Fibroblast of mammary gland (primary cell): ENCODE data around the gene FHAD1.

Experiments
- DNase-seq: peaks from one replicate; pipeline ENCODE4 v3.0.0-alpha.2; 2010; ENCODE audit warnings: low read depth
- H3K4me3 ChIP-seq: 2 replicates; pipeline ENCODE4 v1.5.1; 2011; ENCODE audit warnings: low read depth, mild to moderate bottlenecking, low read length, moderate library complexity; ENCODE audit not compliant: control insufficient read depth
- TF ChIP-seq, protein P1 (sequence below): conservative IDR thresholded peaks from 2 replicates; pipeline ENCODE4 v1.5.1; 2011; ENCODE audit warnings: low read depth, low read length, inconsistent platforms; ENCODE audit not compliant: control insufficient read depth, insufficient read depth

The FHAD1 gene

GRCh38 chr1:15409388-15410222 is 162.6 kb downstream of the FHAD1 start, which contains the start of gene EFHD2:
Gene EFHD2 (plus strand): TSS chr1:15409888. CDS start chr1:15409972, 84 bp downstream.
- DNase-seq = peak; percentile 63
- TF ChIP-seq, protein P1, sequence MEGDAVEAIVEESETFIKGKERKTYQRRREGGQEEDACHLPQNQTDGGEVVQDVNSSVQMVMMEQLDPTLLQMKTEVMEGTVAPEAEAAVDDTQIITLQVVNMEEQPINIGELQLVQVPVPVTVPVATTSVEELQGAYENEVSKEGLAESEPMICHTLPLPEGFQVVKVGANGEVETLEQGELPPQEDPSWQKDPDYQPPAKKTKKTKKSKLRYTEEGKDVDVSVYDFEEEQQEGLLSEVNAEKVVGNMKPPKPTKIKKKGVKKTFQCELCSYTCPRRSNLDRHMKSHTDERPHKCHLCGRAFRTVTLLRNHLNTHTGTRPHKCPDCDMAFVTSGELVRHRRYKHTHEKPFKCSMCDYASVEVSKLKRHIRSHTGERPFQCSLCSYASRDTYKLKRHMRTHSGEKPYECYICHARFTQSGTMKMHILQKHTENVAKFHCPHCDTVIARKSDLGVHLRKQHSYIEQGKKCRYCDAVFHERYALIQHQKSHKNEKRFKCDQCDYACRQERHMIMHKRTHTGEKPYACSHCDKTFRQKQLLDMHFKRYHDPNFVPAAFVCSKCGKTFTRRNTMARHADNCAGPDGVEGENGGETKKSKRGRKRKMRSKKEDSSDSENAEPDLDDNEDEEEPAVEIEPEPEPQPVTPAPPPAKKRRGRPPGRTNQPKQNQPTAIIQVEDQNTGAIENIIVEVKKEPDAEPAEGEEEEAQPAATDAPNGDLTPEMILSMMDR = no peak
- H3K4me3 ChIP-seq = peak within 1 kb of the TSS; percentile 76

DNA sequence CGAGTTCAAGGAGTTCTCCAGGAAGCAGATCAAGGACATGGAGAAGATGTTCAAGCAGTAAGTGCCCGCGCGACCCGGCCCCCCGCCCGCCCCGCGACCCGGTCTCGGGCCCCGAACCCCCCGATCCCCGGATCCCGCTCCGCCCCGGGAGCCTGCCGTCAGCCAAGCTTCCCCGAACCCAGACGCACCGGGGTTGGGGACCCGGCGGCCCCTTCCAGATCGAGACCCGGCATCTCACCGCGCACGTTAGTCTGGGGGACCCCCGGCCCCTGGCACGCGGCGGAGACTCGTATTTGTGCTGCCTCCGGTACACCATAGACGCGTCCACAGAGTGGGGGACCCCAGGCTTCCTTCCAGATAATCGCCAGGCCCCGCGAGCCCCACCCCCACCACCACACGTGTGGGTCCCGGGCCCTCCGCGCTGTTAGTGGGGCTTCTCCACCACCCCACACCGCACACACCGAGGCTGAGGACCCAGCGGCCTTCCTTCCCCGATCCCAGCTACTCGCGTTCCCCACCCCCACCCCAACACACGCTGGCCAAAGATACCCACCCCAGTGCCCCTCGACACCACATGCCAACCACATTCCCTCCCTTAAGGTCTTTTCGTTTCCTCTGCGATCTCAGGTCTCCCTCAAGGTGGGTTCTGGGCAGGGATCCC is 163.3 kb downstream of the FHAD1 start:
- peak overlapping the region; percentile 76 for H3K4me3 ChIP-seq
- TF ChIP-seq, protein P1 = no peak
- no peak for DNase-seq

DNA sequence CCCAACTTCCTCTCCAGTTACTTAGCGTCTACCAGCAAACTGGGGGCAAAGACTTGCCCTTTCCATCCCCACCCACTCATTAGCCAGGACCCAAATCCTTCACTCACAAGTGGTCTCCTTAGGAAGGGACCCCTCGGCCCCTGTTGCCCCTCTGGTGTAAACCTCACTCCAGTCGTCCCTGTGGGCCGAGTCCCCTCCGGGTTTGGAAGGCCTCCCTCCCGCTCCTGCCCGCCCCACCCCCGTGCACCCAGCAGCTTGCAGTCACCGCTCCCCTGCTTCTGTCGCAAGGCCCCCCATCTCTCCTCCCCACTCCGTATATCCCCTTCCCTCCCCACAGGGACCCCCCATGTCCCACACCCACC is 163.8 kb downstream of the FHAD1 start:
- H3K4me3 ChIP-seq = peak overlapping the region; percentile 76
- TF ChIP-seq, protein P1 = no peak
- no peak for DNase-seq

DNA sequence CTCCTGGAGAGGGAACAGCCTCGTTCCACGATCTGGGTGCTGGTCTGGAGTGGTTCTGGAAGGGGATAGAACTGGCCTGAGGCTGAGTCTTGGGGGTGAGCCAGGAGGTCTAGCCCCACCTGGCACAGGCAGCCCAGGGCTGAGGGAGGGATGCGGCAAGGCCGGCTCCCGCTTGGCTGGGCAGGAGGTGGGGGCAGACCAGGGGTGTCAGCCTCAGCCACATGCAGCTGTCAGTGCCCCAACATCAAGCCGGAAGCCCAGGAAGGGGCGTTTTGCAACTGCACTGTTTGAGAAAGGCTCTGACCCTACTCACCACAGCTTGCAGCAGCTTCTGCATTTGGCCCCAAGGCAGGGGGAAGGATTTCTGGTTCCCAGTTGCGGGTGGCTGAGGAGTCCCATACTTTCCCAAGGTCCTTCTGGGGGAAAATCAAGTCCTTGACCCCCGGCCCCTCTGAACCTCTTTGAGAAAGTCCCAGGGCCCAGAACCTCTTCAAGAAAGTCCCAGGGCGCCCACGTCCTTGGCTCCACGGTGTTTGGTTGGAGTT is 164.6 kb downstream of the FHAD1 start:
- no peak for DNase-seq
- TF ChIP-seq, protein P1 = no peak
- peak overlapping the region; percentile 76 for H3K4me3 ChIP-seq

DNA sequence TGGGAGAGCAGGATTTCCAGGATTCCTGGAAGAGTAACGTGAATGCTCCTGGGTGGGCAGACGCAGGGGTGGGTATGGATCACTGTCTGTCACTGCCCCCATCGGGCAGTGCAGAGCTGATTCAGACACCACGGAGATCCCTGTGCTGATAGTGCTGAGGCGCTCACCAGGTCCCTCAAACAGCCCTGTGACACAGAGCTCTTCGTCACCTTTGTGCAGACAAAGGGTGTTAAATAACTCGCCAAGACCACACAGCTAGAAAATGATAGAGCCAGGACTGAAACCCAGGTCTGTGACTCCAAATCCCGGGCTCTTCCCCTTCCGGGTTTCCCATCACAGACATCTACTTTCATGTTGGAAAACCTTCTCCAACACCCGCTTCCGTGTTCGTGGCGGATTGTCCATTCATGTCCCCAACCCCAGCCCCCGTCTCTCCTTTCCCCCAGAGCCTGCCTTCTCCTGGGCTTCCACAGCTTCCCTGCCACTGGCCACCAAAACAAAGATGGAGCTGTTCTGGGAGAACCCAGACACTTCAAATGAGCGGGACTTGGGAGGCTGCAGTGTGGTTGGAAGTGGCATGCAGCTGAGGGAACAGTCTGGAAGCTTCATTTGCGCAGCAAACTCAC is 165.3 kb downstream of the FHAD1 start:
- TF ChIP-seq, protein P1 = no peak
- no peak overlapping the region for H3K4me3 ChIP-seq
- DNase-seq = no peak

GRCh38 chr1:15412843-15413242 is 165.8 kb downstream of the FHAD1 start:
- no peak for DNase-seq
- no peak overlapping the region for H3K4me3 ChIP-seq
- TF ChIP-seq, protein P1 = no peak
